Prostate gland (tissue), 2 donors: ENCODE results near the gene IGF1.

Experiments used
- CTCF ChIP-seq, 4 experiments: fragments of 200-600 bp in 2 of 4; fragments of 450-650 bp in 2 of 4; sonication (generic) in 2 of 4; IDR thresholded peaks; 1 replicate in 3 of 4; 2 replicates in 1 of 4; pipeline ENCODE4 v1.5.1; 2016 to 2019; ENCODE audit warnings: antibody characterized with exemption in 4 of 4, mild to moderate bottlenecking in 2 of 4, moderate library complexity in 2 of 4
- POLR2A ChIP-seq: fragments of 450-650 bp; IDR thresholded peaks from one replicate; pipeline ENCODE4 v1.6.1; 2016; ENCODE audit warnings: antibody characterized with exemption, mild to moderate bottlenecking
- POLR2AphosphoS5 ChIP-seq: sonication (generic); formaldehyde crosslinking; IDR thresholded peaks from one replicate; pipeline ENCODE4 v1.6.1; 2017; ENCODE audit warnings: antibody characterized with exemption

DNA sequence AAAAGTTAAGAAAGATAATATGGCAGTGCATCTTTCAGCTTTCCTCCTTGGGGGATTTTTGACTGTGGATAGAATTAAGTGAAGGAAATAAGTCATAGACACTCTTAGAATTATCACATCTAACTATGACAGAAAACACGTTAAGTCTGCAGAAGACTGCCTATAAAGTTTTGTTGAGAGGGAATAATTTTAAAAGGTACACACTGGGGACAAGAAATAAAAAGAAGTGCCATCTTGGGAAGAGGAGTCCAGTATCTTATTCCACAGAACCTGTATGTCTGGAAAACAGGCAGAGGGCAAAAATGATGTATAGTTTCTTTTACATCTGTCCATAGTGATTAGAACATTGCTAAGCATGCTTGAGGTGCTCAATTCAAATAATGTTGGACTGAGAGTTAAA, 80.7 kb downstream of the IGF1 start:
- no peak for TF ChIP-seq POLR2A
- TF ChIP-seq CTCF (IDR thresholded peaks at IDR 0.05), result no peak
- TF ChIP-seq POLR2AphosphoS5, result no peak
